CD4-positive, alpha-beta T cell treated with Interleukin-6 for 4 hours (primary cell): ENCODE data around the gene NCR3LG1.

Source experiments
- DNase-seq: peaks from one replicate; pipeline ENCODE4 v3.0.0-alpha.2; 2020; ENCODE audit warnings: mixed read lengths

The NCR3LG1 gene

DNA sequence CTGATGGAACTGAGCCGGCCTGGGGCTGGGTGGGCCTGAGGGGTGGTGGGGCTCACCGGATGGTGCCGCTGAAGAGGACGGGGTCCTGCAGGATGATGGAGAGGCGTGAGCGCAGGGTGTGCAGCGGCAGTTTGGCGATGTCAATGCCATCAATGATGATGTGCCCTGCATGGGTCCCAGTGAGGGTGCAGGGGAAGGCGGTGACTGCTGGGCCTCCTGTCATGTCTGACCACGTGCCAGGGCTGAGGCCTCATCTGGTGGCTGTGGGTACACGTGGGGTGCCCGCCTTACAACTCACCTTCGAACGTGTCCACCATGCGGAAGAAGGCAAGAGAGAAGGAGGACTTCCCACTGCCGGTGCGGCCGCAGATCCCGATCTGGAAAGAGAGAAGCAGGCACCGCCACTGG lies 44.0 kb downstream of the NCR3LG1 start:
- DNase-seq, result no peak

DNA sequence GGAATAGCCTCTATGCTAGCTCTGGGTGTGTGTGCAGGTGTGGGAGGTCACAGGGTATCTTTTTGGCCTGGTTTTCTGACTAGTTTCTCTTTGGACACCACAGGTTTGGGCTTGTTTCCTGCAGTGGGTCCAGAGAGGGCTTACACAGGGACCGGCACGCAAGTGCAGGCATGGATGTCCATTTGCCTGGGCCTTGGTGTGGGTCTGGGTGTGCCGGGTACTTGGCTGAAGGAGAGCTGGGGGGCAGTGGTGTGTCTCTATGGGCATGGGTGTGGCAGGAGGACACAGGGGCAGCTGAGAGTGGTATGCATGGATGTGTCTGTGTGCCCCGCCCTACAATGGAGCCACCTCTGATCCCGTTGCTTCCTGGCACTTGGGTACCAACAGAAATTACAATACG lies 44.4 kb downstream of the NCR3LG1 start:
- no peak for DNase-seq

DNA sequence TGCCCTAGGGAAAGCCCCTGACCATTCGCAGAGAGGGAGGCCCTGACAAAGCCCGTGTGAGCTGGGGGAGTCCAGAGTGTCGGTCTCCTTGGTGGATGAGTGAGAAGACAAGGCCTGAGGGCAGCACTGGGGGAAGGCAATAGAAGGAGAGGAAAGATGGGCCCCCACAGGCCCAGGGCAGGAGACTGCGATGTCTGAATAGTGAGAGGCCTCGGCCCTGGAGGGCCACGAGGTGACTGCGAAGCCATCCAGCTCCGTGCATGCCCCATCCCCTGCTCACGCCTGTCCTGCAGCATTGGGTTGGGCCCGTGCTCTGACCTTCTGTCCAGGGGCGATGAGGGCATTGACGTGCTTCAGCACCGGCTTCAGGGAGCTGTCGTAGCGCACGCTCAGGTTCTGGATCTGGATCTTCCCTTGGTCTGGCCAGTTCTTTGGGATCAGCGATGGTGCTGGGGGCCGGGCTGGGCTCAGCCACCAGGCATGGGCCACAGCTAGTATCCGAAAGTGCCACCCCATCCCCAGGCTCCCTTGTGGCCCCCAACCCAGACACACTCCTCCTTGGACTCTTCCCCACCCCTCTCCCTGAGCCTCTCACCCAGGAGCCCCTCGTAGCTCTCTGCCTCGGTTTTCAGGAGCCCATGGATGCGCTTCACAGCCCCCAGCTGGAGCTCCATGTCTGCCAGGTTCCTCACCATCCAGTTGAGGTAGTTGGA lies 45.2 kb downstream of the NCR3LG1 start:
- DNase-seq, result no peak

DNA sequence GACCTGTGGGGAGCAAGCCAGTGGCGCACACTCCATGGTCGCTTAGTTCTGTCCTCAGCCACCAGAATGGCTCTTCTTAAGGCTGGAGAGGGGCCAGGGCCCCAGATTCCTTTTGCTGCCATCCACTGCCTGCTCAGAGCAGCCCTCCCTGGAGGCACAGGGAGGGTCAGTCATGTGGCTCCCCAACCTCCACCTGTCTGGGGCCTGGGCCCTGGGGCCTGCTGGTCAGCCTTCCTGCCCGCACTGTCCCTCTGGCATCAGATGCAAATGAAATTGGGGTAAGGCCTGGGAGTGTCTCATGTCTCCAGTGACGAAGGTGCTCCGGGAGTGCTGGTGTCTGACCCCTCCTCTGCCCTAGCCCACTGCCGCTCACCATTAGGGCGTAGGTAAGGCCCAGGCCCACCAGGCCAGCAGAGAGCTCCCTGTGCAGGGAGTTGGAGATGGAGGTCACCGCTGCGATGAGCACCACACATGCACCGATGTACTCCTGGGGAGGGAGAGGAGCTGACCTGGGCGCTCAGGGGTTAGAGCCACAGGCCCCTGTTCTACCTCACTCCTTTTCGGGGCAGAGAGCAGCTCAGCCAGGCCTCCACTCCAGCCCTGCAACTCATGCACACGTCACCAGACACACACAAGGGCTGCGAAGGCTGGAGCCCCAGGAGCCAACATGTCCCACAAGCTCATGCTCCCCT lies 45.9 kb downstream of the NCR3LG1 start:
- DNase-seq, result no peak

DNA sequence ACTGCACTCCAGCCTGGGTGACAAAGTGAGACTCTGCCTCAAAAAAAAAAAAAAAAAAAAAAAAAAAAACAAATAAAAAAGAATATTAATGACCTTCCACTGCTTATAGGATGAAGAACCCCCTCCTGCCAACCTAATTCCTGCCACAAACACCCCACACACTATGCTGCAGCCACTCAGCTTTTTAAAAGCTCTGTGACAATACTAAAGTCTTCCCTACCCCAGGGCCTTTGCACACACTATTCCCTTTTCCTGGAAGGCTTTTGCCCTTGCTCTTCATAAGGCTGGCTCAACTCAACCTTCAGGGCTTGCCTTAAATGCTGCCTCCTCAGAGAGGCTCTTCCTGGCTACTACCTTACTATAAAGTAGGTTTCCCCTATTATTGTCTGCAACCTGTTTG lies 47.6 kb downstream of the NCR3LG1 start:
- no peak for DNase-seq

DNA sequence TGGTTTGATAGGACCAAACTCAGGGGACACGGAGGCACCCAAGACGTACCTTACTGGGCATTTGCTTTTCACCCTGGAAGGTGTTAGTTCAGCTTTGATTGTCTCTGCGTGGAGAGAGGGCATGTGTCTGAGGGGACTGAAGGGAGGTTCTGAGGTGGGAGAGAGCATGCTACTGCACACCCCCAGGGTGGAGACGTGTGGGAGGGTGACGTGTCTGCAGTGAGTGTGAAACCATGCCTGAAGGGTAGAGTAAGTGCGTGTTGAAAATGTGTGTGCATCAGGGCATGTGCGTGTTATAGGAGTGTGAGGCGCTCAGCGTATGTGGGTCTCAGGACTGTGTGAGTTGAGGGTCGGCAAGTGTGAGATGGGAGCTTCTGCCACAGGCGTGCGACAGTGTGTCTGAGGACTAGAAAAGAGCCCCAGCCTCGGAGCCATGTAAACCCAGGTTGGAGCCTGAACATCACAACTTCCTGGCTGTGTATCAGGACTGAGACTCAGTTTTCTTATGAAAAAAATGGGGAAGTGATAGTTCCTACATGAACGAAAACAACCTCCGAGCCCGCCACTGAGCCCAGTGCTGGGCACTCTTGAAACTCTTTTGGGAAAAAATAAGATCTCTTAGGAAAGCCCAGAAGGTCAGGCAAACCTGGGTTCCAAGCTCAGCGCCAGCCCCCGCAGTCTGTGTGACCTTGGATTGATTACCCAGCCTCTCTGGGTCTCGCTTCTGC lies 48.6 kb downstream of the NCR3LG1 start:
- DNase-seq, result no peak

DNA sequence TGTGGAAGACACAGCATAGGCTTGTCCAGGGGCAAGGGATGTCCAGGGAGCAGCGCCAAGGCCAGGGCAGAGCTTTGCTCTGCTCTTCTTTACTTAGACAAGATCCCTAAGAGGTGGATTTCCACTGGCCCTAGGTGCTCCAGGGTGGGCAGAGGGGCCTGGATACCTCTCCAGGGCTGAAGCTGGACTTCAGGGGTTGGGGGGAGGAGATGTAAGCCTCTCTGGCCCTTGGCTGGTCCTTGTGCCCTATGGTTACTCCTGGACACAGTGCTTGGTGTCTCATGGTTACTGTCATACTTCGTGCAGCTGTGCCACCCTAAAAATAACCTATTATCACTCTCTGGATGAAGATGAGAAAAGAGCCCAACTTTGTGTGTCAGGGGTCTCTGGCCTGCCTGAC lies 49.7 kb downstream of the NCR3LG1 start:
- no peak for DNase-seq

DNA sequence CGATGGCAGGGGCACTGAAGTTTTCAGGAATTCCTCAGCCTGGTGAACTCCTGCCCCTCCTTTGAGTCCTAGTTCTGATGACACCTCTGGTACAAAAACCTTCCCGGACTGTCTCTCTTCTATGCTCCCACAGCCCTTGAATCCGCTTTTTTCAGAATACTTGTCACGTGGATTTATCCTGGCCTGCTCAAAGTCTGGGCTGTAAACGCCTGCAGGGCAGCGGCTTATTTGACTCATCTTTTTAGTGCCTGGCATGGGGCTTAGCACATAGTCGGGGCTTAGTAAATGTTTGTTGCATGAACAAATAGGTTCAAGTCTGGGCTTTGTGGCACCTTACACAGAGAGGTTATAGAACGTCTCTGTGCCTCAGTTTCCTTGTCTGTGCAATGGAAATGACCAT lies 50.2 kb downstream of the NCR3LG1 start:
- no peak for DNase-seq

DNA sequence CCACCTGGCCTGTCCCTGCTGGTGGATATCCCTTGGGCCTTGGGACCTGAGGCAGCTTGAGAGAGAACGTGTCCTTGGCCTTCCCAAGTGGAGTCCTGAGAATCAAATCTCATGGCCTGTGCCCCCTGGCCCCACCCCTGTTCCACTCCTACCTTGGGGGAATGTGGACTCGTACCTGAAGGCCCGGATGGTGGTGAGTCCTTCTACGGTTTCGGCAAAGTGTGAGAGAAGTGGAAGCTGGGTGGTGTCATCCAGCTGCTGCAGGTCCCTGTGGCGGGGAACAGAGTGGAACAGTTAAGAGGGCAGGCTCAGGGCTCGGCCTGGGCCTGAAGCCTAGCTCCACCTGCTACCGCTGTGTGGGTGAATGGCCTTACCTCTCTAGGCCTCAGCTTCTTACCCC lies 50.9 kb downstream of the NCR3LG1 start:
- no peak for DNase-seq

DNA sequence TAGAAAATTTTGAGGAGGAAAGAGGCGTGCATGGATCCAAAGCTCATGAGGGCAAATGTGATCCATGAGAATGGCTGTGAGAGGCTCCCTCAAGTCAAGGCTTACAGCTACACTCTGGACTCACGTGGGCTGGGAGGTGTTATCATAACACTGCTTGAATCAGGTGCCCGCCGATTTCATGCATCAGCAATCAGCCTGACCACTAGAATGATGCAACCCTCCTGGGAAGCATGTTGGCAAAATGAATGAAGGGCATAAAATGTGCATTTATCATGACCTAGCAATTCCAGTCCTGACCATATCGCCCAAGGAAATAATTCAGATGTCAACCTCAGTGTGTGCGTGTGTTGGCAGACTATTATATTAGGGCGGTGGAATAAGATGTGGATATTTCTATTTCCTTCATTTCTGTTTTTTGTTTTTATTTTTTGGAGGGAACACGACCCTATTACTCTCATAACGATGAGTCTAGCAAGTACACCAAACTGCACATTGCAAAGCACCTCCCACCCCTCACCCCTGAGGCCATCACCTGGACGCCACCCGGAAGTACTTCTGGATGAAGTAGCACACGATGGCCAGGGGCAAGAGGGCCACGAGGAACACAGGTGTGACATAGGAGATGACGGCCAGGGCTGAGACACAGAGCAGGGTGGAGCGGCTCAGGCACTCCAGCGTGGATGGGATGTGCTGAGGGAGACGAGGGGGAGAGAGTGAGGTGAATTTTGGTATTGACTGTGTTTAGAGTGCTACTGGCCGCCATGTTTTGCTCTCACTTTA lies 52.6 kb downstream of the NCR3LG1 start:
- DNase-seq, result no peak

DNA sequence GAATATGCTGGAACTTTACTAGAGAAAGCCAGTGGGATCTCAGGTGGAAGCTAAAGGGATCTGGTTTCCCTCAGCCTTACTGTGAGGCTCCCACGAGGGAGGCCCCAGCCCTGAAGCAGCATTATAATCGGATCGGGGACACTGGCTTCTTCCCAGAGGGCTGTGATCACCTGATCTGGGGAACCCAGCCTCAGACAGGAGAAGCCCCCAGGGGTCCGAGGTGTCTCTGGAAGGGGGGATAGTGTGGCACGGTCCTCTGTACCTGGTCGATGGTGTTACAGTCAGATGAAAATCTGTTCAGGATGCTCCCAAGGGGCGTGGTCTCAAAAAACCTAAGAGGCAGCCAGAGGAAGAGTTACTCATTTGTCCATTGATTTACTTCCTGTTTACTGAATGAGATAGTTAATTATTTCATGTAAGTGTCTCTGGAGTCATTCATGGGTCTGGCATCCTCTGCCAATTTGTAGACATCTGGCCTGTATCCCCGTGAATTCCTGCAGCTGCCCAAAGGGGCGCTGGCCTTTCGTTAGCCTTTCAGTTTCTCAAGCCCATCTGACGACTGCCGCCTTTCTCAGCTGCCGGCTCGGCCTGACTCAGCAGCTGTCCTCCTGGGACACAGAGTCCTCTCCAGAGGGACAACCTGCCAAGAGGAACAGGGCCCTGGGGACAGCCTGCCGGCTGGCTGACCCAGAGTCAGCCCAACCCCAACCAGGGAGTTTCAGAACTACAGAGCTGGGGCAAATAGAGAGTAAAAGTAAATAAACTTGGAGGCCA lies 53.8 kb downstream of the NCR3LG1 start:
- DNase-seq, result no peak

DNA sequence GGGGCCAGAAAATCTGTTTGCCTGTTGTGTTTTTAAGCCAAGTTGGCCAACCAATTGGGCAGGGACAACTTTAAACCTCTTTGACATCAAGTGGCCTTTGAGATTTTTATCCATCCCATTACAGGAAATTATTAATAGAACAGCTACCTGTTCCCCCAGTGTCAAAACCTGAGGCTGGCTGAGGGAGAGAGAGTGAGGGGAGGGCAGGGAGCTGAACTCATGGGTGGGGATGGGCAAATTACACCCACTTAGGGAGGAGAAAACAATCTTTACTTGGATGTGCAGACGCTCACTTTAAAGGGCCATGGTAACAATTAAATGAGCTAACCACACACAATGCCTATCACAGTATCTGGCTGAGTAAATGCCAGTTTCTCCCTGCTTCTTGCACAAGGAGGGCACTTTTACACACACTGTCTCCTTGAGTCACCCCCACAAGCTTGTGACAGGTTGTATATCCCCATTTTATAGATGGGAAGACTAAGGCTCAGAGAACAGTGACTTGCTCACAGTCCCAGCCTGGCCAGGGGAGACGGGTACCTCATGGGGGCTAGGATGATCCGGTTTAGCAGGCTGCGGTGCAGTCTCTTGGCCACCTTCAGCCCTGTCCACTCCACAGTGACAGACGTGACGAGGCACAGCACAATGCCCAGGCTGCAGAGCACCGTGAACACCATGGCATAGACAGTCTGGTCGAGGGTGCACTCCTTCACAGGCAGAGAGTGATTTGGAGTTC lies 54.6 kb downstream of the NCR3LG1 start:
- no peak for DNase-seq

DNA sequence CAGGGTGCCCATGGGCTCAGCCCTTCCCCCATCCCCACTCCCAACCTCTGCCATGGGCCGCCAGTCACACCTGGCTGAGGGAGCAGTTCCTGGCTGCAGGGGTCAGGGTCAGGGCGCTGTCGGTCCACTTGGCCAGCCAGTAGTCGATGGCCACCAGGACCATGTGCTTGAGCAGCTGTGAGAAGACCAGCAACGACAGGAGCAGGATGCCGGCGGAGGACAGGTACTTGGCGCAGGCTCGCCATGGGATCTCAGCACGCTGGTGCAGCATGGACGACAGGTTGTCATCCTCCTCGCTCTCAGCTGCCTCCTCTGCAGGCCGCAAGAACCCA lies 55.2 kb downstream of the NCR3LG1 start:
- no peak for DNase-seq

DNA sequence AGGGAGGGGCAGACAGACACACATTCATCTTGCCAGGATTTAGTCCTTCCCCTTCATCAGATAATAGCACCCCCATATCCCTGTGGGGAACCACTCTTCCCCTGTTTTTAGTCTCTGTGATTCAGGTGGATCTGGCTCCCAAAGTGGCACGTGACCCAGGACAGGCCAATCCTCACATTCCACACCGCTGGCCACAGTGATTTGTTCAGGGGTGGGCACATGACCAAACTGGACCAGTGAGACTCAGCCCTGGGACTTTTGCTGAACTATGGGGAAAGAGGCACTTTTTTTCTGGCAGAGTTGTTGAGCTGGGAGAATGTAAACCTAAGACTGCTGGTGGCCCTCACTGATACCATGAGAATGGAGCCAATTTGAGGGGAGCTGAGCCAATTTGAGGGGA lies 56.0 kb downstream of the NCR3LG1 start:
- no peak for DNase-seq

DNA sequence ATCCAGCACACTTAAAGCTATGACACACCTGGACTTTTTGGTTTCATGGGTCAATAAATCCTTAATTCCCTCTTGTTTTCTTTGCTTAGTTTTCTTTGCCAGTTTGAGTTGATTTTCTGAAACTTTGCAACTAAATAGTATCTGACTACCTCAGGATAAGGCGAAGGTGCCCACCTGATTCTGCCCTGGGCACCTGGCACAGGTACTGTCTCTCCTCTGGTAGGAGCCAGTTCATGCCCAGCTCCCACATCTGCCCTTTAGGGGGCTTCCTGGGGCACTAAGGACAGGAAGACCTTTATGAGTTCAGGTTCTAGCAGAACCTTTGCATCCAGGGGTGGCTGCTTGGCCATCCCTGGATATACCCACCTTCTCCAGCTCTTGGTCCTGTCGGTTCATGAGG lies 56.4 kb downstream of the NCR3LG1 start:
- no peak for DNase-seq

DNA sequence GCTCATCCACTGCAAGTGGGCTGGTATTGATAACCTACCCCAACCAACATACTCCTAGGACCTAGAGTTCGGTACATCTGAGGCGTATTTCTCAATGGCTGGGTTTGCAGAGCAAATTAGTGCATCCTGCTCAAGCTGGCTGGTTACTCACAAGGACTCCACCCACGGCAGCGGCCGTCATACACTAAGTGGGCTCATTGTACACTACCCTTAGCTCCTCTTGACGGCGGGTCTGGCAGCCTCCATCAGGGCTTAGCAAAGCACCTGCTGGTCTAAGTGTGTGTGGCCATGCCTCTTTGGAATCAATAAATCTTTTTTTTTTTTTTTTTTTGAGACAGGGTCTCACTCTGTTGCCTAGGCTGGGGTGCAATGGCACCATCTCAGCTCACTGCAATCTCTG lies 57.0 kb downstream of the NCR3LG1 start:
- no peak for DNase-seq

DNA sequence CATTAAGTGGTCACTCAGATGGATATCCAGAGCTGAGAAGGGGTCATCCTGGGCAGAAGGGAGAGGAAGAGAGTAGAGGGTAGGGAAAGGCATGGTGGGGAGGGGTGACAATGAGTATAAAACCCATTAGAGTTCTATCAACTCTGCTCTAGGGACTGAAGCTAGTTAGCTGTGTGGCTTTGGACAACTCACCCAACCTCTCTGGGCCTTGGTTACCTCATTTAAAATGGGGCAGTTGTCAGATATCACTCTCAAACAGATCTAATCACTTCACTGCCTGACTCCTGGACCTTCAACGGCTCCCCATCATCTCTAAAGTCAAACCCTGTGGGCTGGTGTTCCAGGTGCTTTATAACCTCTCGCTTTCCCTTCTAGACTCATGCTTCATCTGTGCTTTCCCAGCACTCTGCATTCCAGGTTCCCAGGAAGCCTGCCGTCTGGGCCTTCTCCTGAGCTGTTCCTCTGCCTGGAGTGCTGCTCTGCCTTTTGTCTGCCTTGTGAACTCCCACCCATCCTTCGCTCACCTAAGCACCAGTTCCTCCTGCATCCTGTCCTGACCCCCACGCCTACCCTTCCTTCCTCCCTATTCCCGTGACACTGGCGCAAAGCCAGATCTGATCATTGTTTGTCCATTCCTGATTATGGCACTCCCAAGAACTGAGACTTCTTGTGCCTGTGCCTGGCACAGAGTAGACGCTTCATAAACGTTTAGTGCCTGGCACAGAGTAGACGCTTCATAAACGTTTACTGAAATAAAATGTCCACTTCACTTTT lies 59.2 kb downstream of the NCR3LG1 start:
- no peak for DNase-seq

DNA sequence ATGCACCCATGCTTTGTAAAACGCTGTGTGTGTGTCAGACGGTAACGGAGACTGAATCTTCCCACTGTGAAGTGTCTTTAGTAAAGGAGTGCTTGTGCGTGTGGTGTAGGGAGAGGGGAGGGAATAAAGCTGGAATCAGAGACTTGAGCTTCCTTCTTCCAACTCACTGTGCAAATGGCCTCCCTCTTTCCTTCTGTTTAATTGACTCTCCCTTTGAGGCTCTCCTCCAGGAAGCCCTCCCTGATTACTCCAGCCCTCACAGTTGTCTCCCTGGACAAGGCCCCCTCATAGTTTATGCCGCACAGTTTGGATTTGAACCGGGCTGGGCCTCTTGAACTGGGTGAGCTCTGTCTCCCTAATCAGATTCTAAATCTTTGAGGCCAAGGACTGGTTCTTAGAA lies 59.8 kb downstream of the NCR3LG1 start:
- DNase-seq, result no peak

DNA sequence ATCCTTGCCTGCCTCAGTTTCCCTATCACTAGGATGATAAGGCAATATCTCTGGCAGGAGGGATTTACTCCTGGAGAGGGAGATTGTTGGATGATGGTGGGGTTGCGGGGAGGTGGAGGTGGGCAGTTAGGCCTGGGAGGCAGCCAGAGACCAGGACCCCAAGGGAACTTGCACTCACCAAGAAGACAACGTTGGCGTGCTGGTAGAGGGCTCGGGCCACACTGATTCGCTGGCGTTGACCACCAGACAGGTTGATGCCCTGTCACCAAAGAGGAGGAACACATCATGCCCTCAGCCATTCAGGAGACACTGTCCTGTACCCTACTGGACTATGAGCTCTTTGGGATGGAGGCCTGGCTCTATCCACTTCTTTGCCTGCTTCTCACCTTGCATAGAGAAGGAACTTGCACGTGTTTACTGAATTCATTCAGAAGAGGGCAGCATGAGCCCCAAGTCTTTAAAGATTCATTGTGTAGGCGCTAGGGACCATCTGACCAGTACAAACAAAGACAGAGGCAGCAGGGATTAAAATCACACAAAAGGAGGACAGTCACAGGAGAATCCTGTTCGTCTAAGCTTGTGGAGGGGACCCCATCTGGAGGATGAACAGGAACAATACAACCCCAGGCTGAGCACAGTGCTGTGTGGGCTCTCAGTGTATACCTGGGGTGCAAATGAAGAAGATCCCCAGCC lies 61.0 kb downstream of the NCR3LG1 start:
- no peak for DNase-seq
